ENCODE data around the gene PML. TPM values are rescaled to one million over a fixed set of nuclear protein-coding genes. Genes with fewer than 3 reads are reported as not detected.
"Not testable (repeated sequence)": the region's sequence is repeated elsewhere in the genome, so short reads cannot be mapped to it uniquely, and the experiment has no call there.

PML gene
- total RNA-seq, 1 experiment from 2014 or later = 21.5 TPM

GRCh38 chr15:74050127-74050526 lies 55.6 kb downstream of the PML start:
- no peak overlapping the region for H3K4me2 ChIP-seq (ENCODE audit: low read depth, low read length, poor library complexity, severe bottlenecking)
- no peaks in the 10 kb centered on the region for H4K20me1 ChIP-seq (ENCODE audit: insufficient read depth, low read depth, low read length)
- H3K4me3 ChIP-seq (ENCODE audit: low read length) = no peak overlapping the region
- H3K27ac ChIP-seq (ENCODE audit: low read length) = no peak overlapping the region
- no peaks in the 10 kb centered on the region for H3K9me2 ChIP-seq (replicated peaks; ENCODE audit: insufficient read depth, low read length)
- no peaks in the 10 kb centered on the region for H3K36me3 ChIP-seq (ENCODE audit: insufficient read depth, low read length)
- no peaks in the 10 kb centered on the region for H3K4me1 ChIP-seq (ENCODE audit: low read length)
- H3K79me2 ChIP-seq (ENCODE audit: low read length) = no peaks in the 10 kb centered on the region
- no peak for DNase-seq
- H3K9me3 ChIP-seq (ENCODE audit: low read length) = no peaks in the 10 kb centered on the region
- H2AFZ ChIP-seq (ENCODE audit: low read length) = no peak overlapping the region
- H3K9ac ChIP-seq (ENCODE audit: low read length) = no peak overlapping the region
- no peaks in the 10 kb centered on the region for H3K27me3 ChIP-seq (ENCODE audit: low read length)

GRCh38 chr15:74050556-74051234 lies 56.2 kb downstream of the PML start:
- Histone ChIP-seq H3K4me2 (ENCODE audit: low read depth, low read length, poor library complexity, severe bottlenecking) (no peak overlapping the region), H3K27me3 (ENCODE audit: low read length) (no peaks in the 10 kb centered on the region), H3K4me3 (ENCODE audit: low read length) (no peak overlapping the region), H3K4me1 (ENCODE audit: low read length) (no peaks in the 10 kb centered on the region), H3K36me3 (ENCODE audit: insufficient read depth, low read length) (no peaks in the 10 kb centered on the region), H3K27ac (ENCODE audit: low read length) (no peak overlapping the region), H3K9me3 (ENCODE audit: low read length) (no peaks in the 10 kb centered on the region), H3K79me2 (ENCODE audit: low read length) (no peaks in the 10 kb centered on the region), H3K9me2 (replicated peaks; ENCODE audit: insufficient read depth, low read length) (no peaks in the 10 kb centered on the region), H3K9ac (ENCODE audit: low read length) (no peak overlapping the region), H2AFZ (ENCODE audit: low read length) (no peak overlapping the region), H4K20me1 (ENCODE audit: insufficient read depth, low read depth, low read length) (no peaks in the 10 kb centered on the region)
- no peak for DNase-seq

- H3K4me2 ChIP-seq (ENCODE audit: low read depth, low read length, poor library complexity, severe bottlenecking); H3K27ac ChIP-seq (ENCODE audit: low read length); H3K79me2 ChIP-seq (ENCODE audit: low read length); DNase-seq; H3K27me3 ChIP-seq (ENCODE audit: low read length); H3K4me1 ChIP-seq (ENCODE audit: low read length); H3K9me2 ChIP-seq (replicated peaks; ENCODE audit: insufficient read depth, low read length); H3K36me3 ChIP-seq (ENCODE audit: insufficient read depth, low read length); H3K9me3 ChIP-seq (ENCODE audit: low read length); H3K9ac ChIP-seq (ENCODE audit: low read length); H3K4me3 ChIP-seq (ENCODE audit: low read length); H2AFZ ChIP-seq (ENCODE audit: low read length); H4K20me1 ChIP-seq (ENCODE audit: insufficient read depth, low read depth, low read length): not testable (repeated sequence)
Observed at GRCh38 chr15:74052271-74053260, 58.0 kb downstream of the PML start.

- no peak overlapping the region for H2AFZ ChIP-seq (ENCODE audit: low read length)
- no peaks in the 10 kb centered on the region for H3K27me3 ChIP-seq (ENCODE audit: low read length)
- H3K4me2 ChIP-seq (ENCODE audit: low read depth, low read length, poor library complexity, severe bottlenecking) = no peak overlapping the region
- no peak overlapping the region for H3K27ac ChIP-seq (ENCODE audit: low read length)
- H4K20me1 ChIP-seq (ENCODE audit: insufficient read depth, low read depth, low read length) = no peaks in the 10 kb centered on the region
- H3K4me3 ChIP-seq (ENCODE audit: low read length) = no peak overlapping the region
- no peaks in the 10 kb centered on the region for H3K9me3 ChIP-seq (ENCODE audit: low read length)
- H3K36me3 ChIP-seq (ENCODE audit: insufficient read depth, low read length) = no peaks in the 10 kb centered on the region
- no peak overlapping the region for H3K9ac ChIP-seq (ENCODE audit: low read length)
- H3K9me2 ChIP-seq (replicated peaks; ENCODE audit: insufficient read depth, low read length) = no peaks in the 10 kb centered on the region
- no peaks in the 10 kb centered on the region for H3K4me1 ChIP-seq (ENCODE audit: low read length)
- DNase-seq = no peak
- no peaks in the 10 kb centered on the region for H3K79me2 ChIP-seq (ENCODE audit: low read length)
Observed at GRCh38 chr15:74053517-74053916, 59.0 kb downstream of the PML start.

- no peak overlapping the region for H2AFZ ChIP-seq (ENCODE audit: low read length)
- no peak overlapping the region for H3K27ac ChIP-seq (ENCODE audit: low read length)
- peak; percentile 84 for DNase-seq
- no peaks in the 10 kb centered on the region for H3K9me3 ChIP-seq (ENCODE audit: low read length)
- no peaks in the 10 kb centered on the region for H3K9me2 ChIP-seq (replicated peaks; ENCODE audit: insufficient read depth, low read length)
- no peaks in the 10 kb centered on the region for H3K27me3 ChIP-seq (ENCODE audit: low read length)
- no peak overlapping the region for H3K9ac ChIP-seq (ENCODE audit: low read length)
- H3K79me2 ChIP-seq (ENCODE audit: low read length) = no peaks in the 10 kb centered on the region
- H3K4me2 ChIP-seq (ENCODE audit: low read depth, low read length, poor library complexity, severe bottlenecking) = no peak overlapping the region
- no peak overlapping the region for H3K4me3 ChIP-seq (ENCODE audit: low read length)
- H4K20me1 ChIP-seq (ENCODE audit: insufficient read depth, low read depth, low read length) = no peaks in the 10 kb centered on the region
- no peaks in the 10 kb centered on the region for H3K4me1 ChIP-seq (ENCODE audit: low read length)
- no peaks in the 10 kb centered on the region for H3K36me3 ChIP-seq (ENCODE audit: insufficient read depth, low read length)
Observed at GRCh38 chr15:74053941-74054529, 59.5 kb downstream of the PML start.

GRCh38 chr15:74055804-74056203 lies 61.3 kb downstream of the PML start:
- Histone ChIP-seq H3K4me3 (ENCODE audit: low read length) (no peak overlapping the region), H2AFZ (ENCODE audit: low read length) (no peak overlapping the region)

GRCh38 chr15:74056330-74056729 lies 61.8 kb downstream of the PML start:
- not testable (repeated sequence) for H3K27me3 ChIP-seq (ENCODE audit: low read length); H4K20me1 ChIP-seq (ENCODE audit: insufficient read depth, low read depth, low read length); H3K79me2 ChIP-seq (ENCODE audit: low read length); H2AFZ ChIP-seq (ENCODE audit: low read length); H3K9me3 ChIP-seq (ENCODE audit: low read length); H3K4me1 ChIP-seq (ENCODE audit: low read length); H3K9ac ChIP-seq (ENCODE audit: low read length); H3K9me2 ChIP-seq (replicated peaks; ENCODE audit: insufficient read depth, low read length); H3K36me3 ChIP-seq (ENCODE audit: insufficient read depth, low read length); H3K4me3 ChIP-seq (ENCODE audit: low read length); DNase-seq; H3K4me2 ChIP-seq (ENCODE audit: low read depth, low read length, poor library complexity, severe bottlenecking); H3K27ac ChIP-seq (ENCODE audit: low read length)

More at GRCh38 chr15:74055804-74056203, 61.3 kb downstream of the PML start:
- DNase-seq = no peak
- H3K27me3 ChIP-seq (ENCODE audit: low read length) = no peaks in the 10 kb centered on the region
- no peaks in the 10 kb centered on the region for H3K9me2 ChIP-seq (replicated peaks; ENCODE audit: insufficient read depth, low read length)
- no peak overlapping the region for H3K9ac ChIP-seq (ENCODE audit: low read length)
- no peaks in the 10 kb centered on the region for H4K20me1 ChIP-seq (ENCODE audit: insufficient read depth, low read depth, low read length)
- no peaks in the 10 kb centered on the region for H3K4me1 ChIP-seq (ENCODE audit: low read length)
- no peaks in the 10 kb centered on the region for H3K79me2 ChIP-seq (ENCODE audit: low read length)
- no peaks in the 10 kb centered on the region for H3K36me3 ChIP-seq (ENCODE audit: insufficient read depth, low read length)
- H3K4me2 ChIP-seq (ENCODE audit: low read depth, low read length, poor library complexity, severe bottlenecking) = no peak overlapping the region
- no peak overlapping the region for H3K27ac ChIP-seq (ENCODE audit: low read length)
- no peaks in the 10 kb centered on the region for H3K9me3 ChIP-seq (ENCODE audit: low read length)

Measured in Karpas-422 (cell line).